Coronary artery (tissue), 2 donors: ENCODE results near the gene KCNQ5.

Experiments
- DNase-seq: peaks from one replicate; pipeline ENCODE4 v3.0.0-alpha.2; 2017; ENCODE audit warnings: low spot score
- H3K27ac ChIP-seq, 2 donors: fragments of 200-600 bp; sonication (generic); one replicate each; pipeline ENCODE4 v1.5.1; 2016 to 2019
- H3K4me3 ChIP-seq: fragments of 200-600 bp; sonication (generic); 2 replicates; pipeline ENCODE4 v1.5.1; 2016; ENCODE audit warnings: mild to moderate bottlenecking, moderate library complexity
- TF ChIP-seq, protein P1 (sequence below): fragments of 200-600 bp; sonication (generic); IDR thresholded peaks from one replicate; pipeline ENCODE4 v1.5.1; 2019; ENCODE audit warnings: antibody characterized with exemption

KCNQ5 gene

DNA sequence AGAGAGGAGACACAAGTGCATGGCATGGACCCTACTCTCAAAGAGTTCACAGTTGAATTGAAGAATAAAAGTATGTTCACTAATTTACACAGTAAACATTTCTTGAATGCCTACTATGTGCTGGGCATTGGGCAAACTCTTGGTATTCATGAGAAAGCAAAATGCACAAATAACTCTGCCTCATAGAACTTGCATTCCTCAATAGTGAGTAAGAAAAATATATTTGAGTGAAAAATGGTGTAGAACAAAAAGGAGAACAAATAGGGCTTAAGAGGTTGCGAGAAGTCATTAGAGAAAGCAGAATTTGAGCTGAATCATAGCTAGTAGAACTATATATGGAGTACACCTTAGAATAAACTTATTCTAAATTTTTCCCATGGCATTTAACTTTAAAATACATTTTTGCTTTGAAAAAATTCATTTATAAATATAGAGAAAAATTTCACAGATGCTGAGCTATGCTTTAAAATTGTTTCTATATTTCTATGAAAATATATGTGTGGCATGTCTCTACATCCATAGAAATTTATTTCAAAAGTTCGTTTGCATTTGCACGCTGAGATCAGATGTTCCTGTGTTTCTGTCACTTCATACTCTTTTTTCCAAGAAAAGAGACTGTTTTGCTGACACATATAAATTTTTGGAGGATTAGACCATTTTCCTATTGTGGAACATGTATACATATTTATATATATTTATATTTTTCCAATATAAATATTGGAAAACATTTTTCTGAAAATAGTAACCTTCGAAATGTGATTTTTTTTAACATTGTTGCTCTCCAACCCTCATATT lies 236.1 kb downstream of the KCNQ5 start:
- H3K27ac ChIP-seq, result no peak overlapping the region
- no peak overlapping the region for H3K4me3 ChIP-seq
- TF ChIP-seq, protein P1, sequence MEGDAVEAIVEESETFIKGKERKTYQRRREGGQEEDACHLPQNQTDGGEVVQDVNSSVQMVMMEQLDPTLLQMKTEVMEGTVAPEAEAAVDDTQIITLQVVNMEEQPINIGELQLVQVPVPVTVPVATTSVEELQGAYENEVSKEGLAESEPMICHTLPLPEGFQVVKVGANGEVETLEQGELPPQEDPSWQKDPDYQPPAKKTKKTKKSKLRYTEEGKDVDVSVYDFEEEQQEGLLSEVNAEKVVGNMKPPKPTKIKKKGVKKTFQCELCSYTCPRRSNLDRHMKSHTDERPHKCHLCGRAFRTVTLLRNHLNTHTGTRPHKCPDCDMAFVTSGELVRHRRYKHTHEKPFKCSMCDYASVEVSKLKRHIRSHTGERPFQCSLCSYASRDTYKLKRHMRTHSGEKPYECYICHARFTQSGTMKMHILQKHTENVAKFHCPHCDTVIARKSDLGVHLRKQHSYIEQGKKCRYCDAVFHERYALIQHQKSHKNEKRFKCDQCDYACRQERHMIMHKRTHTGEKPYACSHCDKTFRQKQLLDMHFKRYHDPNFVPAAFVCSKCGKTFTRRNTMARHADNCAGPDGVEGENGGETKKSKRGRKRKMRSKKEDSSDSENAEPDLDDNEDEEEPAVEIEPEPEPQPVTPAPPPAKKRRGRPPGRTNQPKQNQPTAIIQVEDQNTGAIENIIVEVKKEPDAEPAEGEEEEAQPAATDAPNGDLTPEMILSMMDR, result no peak
- DNase-seq, result no peak

DNA sequence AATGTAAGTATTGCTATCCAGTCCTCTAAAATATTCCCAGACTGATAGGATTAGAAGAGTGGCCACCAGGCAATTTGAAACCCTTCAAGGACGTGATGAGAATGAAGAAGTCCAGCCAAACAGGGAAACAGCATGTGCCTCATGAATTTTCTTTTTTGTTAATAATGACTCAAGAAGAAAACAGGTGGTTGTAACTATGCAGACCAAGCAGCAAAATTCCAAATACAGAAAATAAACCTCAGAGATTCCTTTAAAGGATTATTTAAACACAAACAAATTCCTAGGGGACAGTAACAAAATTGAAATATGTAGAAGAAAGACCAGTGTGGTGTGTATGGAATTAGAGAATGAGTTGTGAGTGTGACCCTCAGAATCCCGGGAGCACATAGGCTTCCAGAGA lies 239.2 kb downstream of the KCNQ5 start:
- no peak overlapping the region for H3K4me3 ChIP-seq
- H3K27ac ChIP-seq, result peak overlapping the region; percentile 37 to 60
- DNase-seq, result no peak
- TF ChIP-seq, protein P1, result no peak

DNA sequence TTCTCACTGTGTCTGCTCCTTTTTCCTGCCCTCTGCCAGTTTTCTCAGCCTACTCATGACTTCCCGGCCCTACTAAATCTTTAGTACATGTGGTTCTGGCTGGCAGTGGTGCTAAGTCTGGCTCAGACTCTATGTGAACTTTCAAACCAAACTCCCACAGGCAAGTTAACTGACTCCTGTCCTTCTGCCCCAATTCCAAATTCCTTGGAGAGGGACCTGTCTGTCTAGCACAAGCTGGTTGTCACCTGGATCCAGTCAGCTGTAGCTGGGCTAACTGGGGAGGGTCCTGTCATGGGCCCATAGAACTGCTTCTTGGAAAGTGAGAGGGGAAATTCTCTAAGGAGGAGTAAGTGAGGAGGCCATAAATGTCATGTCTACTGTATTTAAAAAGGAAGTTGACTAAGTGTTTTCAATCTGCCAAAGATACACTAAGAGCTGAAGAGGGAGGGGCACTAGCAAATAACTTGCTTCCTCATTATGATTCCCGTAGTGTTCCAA lies 240.1 kb downstream of the KCNQ5 start:
- Histone ChIP-seq H3K4me3 (peak overlapping the region; percentile 27), H3K27ac (peak overlapping the region; percentile 60 to 84)
- TF ChIP-seq, protein P1, result no peak
- no peak for DNase-seq

DNA sequence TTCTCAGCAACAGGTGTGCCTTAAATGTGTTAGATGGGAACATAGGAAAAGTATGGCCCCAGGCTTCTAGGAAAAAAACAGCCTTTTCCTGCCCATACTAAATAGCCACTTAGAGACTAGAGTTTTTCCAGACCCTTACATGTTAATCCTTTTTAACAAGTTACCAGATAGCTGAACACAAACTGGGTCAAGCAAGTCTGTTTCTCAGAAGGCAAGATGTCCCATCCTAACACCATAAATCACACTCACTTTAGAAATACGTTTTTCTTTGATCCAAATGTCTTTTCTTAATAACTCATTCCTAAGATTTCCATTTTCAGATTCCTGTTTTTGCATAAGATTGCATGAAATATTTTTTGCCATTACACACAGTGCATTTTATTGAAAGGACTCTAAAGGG lies 241.3 kb downstream of the KCNQ5 start:
- DNase-seq, result no peak
- no peak overlapping the region for H3K27ac ChIP-seq
- no peak overlapping the region for H3K4me3 ChIP-seq
- TF ChIP-seq, protein P1, result no peak

DNA sequence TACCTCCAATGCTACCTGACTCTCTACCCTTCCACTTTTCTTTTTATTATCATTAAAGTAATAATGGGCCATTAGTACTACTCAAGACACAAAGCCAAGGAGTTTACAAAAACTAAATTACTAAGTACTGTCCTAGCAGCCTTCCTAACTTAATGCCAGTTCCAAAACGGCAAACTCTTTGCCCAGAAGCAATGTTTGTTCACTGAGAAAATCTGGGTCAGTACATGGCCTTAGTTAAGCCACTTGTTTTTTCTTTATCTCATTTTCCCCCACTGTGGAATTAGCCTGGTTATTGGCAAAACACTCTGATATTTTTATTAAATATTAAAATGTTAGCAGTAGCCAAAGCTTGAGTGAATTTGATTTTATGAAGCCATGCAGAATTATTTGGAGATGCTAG lies 242.4 kb downstream of the KCNQ5 start:
- TF ChIP-seq, protein P1, result no peak
- no peak for DNase-seq
- no peak overlapping the region for H3K27ac ChIP-seq

DNA sequence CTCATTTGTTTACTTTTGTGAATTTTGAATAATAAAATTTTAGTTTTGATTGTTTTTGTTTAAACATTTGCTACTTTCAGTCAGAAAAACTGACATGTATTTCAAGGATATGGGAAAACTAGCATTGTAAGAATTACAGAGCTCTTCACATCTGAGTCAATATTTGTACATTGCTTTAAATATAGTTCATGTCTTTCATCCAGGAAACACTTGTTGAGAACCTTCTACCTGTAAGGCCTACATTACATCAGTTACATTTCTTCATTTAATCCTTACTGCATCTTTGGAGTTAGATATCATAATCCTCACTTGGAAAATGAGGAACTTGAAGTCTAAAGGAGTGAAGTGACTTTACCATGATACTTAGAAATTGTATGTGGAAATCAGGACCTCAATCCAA lies 242.9 kb downstream of the KCNQ5 start:
- TF ChIP-seq, protein P1, result no peak
- H3K4me3 ChIP-seq, result no peak overlapping the region
- H3K27ac ChIP-seq, result peak overlapping the region in 1 of 2 donors; percentile 42
- DNase-seq, result no peak

More for the DNA sequence above, 242.4 kb downstream of the KCNQ5 start:
- no peak overlapping the region for H3K4me3 ChIP-seq

DNA sequence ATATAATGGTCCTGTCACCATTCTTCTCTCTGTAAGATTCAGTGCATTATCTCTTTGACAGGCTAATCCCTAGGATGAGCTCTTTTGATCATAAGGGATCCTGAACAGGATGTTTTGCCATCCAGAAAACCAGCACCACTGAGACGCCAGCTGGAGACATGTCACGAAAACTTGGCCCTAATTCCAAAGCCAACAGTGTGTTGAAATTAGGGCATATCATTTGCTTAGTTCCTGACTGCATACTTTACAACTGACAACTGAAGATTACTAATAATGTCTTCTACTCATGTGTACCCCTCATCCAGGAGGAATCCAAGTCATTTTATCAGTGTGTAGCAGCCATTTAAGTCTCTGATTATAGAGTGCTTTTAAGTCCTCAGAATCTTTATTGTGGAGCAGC lies 243.6 kb downstream of the KCNQ5 start:
- Histone ChIP-seq H3K4me3 (no peak overlapping the region), H3K27ac (peak overlapping the region in 1 of 2 donors; percentile 42)
- DNase-seq, result no peak
- TF ChIP-seq, protein P1, result no peak
